HG03457 (cell line): ENCODE data around the gene MT1HL1.
"Not testable (repeated sequence)": the region's sequence is repeated elsewhere in the genome, so short reads cannot be mapped to it uniquely, and the experiment has no call there.

ENCODE experiments used
- ATAC-seq: cut with Tn5 transposase; IDR thresholded peaks from one replicate; pipeline ENCODE4 v1.9.1; 2021; ENCODE audit warnings: moderate number of reproducible peaks; ENCODE audit not compliant: unreplicated experiment

MT1HL1 gene

DNA sequence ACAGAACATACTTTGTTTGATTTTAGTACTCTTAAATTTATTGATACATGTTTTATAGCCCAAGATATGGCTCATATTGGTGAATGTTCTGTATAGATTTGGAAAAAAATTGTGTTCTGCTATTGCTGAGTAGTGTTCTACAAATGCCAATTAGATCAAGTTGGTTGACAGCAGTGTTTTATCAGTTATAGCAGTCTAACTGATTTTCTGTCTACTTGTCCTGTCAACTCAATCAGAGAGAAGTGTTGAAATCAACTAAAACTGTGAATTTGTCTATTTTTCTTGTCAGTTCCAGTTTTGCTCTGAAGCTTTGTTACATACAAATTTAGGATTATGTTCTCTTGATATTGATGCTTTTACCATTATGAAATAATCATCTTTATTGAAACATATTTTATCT, 14.7 kb upstream of the MT1HL1 start:
- no peak for ATAC-seq

DNA sequence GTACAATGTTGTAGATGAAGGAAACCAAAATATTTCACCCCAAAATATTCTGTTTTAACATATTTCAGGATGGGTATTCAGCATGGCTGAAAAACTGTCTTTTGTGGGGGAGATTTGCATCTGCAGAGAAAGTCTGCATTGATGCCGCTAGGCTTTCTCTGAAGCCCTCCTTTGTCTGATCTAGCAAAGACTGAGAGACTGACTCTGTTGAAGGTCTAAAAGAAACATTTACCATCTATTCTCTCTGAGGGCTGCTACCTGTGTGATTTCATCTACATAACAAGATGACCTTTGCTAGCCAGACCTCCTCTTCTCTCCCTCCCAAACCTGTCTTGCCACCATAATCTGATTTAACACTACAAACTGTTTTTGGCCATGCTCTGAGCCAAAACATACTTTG, 12.4 kb upstream of the MT1HL1 start:
- no peak for ATAC-seq

DNA sequence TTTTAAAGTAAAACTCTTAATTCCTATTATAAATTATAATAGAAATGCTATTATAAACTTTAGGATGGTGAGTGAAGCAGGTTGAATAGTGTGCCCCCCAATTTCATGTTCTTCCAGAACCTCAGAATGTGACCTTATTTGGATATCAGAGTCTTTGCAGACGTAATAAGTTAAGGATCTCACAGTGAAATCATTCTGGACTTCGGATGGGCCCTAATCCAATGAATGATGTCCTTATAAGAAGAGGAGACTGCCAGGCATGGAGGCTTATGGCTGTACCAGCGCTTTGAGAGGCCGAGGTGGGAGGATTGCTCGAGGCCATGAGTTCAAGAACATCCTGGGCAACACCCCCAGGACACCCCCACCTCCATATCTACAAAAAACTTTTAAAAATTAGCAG, 9.4 kb upstream of the MT1HL1 start:
- no peak for ATAC-seq

DNA sequence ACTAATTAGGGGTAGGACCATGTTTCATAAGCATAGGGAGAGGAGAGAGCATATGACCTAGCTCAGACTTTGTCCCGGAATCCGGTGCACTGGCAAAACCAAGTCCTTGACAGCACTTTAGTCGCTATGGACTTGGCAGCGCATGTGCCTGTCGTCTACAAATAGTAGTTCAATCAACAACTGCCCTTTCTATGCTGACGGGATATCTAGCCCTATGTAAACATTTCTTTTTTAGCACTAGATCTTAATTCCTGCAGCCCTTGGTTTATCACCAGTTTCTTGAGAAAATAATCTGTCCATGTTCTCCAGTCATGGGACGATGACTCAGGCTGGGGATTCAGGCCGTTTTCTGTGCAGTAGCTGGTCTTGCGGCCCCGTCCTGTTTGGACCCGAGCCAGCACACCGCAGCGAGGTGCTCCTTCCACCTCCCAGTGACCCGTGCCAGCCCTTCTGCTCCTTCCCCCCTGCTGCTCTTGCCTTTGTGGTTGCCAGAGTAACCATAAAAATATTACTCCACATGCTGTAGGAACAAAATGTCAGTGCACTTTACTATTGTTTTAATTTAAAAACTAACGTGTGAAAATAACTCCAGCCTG, 8.6 kb upstream of the MT1HL1 start:
- no peak for ATAC-seq

DNA sequence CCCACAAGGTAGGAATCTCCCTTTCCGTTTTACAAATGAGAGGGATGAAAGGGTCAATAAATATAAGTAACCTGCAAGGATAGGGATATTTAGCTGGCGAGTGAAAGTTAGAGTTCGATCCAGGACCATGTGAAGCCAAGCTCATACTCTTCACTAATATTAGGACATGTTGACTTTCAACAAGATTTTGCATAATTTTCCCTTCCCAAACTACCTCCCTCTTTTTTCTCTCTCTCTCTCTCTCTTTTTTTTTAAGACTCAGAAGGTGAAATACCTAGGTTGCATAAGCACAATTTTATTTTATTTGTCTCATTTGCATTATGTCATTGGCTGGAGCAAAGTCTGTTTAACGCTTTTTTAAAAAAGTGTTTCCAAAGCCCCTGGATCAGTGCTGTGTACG, 8.1 kb upstream of the MT1HL1 start:
- ATAC-seq, result no peak

DNA sequence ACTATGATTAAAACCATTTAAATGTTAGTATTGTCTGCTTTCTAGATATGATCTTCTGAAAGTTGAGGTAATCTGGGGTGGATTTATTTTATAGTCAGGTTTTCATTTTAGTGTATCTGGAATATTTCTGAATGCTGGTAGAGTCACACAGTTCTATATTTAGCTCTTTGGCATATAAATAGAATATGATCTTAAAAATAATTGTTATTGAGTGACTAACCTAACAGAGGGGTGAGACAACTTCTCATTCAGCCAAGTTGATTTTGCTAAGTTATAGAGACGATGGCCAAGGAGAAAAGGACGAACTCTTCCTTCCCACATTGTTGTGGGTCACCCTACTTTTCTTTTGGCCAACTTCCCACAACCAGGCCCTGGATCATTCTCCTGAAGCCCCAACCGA, 7.2 kb upstream of the MT1HL1 start:
- ATAC-seq, result no peak

DNA sequence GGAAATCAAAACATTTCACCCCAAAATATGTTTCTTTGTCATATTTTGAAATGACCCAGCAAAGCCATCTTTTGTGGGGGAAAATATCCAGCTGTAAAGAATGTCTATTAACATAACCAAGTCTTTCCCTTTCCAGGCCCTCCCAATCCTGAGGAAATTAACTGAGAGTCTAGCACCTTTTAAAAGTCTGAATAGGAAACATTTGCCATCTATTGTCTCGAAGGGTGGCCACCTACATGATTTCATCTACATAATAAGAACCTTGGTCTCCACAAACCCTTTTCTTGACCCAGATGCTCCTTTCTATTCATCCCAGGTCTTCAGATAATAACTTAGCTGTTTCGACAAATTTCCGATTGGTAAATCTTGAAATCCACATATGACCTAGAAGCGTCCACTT, 5.4 kb upstream of the MT1HL1 start:
- no peak for ATAC-seq

DNA sequence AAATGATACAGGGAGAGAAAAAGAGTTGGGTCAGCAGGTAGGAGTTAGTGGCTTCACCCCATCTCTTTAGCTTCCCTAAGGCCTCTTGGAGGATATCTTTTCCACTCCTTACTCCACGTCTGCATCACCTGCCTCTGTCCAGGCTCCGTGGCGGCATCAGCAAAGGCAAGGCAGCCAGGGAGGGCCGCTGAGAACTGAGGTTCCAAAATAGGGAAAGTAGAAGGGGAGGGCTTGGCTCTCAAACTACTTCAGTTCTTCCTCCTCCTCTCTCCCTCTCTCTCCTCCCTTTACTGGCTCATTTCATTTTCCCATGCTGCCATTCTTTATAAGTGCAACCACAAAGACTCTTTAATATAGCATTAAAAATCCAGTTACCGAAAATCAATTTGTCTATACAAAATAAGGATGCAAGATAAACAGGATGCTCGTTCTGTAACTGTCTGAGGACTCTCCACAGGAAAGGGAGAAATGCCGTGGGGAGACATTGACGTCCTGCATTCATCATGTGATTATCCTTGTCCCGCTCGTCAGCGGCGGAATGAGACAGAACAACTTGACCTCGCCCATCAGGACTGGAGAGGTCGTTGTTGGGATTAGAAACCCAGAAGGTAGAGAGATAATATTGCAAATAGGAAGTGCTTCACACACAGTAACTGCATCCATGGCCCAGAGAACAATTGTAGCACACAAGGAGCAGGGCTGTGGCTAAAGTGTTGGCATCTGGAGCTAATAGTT, 3.1 kb upstream of the MT1HL1 start:
- no peak for ATAC-seq

DNA sequence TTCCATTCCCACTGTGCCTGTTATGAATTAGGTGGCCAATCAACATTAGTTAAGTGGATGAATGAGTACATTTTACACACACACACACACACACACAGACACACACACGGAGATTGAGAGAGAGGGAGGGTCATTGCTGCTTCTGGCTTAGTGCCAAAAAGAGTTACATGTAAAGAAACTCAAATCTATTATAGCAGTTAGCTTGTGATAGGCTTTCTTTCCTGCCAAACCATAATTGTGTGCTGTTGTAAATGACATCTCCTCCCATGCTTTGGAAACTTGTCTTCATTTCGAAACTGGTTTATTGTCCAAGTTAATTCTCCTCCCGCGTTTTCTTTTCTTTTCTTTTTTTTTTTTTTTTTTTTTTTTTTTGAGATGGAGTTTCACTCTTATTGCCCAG, 1.4 kb upstream of the MT1HL1 start:
- no peak for ATAC-seq

DNA sequence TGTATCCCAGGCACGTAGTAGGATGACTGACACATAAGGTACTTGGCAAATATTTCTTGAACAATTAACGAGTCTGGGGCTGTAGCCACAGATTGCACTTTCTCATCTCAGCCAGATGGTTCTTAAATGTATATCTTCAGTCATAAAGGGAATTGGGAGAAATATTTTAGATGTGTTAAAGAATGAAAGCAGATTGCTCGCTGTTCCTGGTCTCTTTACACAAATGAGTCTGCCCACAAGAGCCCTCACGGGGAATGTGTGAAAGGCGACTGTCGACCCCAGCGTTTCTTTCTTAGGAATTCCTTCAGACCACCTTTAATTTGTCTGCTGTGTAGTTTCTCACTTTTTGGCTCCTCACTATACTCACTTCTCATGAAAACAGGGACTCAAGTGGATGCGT, 725 bp downstream of the MT1HL1 start:
- ATAC-seq, result no peak

DNA sequence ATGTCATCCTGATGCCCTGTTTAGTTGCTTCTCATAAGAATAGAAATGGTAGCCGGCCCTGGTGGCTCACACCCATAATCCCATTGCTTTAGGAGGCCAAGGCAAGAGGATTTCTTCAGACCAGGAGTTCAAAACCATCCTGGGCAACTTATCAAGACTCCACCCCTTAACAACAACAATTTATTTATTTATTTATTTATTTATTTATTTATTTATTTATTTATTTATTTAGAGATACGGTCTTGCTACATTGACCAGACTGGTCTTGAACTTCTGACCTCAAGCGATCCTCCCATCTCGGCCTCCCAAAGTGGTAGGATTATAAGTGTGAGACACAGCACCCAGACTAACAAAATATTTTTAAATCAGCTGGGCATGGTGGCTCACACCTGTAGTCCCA, 4.0 kb downstream of the MT1HL1 start:
- ATAC-seq, result no peak

DNA sequence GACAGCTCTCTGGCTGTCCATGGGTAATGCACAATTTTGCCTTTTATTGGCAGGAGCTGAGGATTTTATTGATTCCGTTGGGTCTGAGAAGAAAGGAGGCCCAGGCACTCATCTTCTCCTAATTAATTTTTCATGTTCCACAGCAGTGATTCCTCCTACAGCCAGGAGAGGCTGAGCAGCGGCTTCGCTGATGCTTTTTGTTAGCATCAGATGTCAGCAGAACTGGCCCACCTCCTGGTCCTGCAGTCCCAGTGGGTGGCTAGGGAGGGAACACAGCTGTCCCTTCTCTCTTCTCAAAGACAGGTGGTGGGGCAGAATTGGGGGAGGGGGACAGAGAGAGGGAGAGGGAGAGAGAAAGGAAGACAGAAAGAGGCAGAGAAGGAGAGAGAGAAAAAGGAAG, 5.7 kb downstream of the MT1HL1 start:
- no peak for ATAC-seq

DNA sequence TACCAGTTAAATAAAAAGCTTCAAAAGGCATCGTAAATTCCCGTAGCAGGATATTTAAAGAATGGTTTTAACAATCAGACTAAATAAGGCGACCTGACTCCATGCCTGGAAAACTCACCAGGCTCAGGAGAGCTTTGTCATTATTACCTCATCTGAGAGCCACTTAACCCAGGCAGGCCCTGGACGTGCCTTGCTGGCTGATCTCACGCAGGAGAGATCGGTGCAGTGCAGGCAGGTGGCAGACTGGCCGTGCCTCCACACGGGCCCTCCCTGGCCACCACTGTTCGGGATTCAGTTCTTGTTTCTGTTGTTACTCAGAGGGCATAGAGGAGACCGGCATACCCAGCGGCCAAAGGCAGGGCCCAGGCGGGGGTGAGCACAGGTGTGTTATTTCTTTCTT, 6.4 kb downstream of the MT1HL1 start:
- no peak for ATAC-seq

DNA sequence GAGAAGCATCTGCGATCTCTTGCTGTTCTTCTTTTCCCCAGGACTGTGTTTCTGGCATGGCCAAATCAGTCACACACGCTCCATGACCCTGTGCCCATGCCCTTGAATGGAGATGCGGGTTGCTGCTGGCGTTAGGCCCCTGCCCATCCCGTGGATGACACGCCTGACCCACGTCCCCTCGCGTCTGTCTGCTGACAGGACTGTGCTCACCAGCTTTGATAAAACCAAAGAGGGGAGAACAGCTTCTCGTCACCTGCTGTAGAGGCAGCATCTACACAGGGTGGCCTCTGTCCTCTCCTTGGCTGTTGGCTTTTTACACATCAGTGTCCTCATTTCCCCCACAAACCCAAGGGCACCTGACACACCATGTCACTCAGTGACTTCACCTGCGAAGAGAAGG, 6.9 kb downstream of the MT1HL1 start:
- no peak for ATAC-seq

DNA sequence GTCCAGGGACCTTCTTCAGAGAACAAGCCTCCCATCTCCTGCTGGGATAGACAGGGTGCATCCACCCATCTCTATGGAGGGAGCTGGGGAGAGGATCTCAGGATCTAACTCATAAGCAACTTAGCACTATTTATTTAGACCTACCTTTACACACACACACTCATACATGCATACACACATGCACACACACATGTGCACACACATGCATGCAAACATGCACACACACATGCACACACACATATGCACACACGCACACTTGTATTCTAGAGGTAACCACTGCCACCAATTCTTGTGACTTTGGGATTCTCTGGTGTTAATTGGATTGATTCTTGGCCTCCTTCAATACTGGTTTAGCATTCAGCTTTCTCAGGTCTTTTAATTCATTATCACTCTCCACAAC, 9.8 kb downstream of the MT1HL1 start:
- no peak for ATAC-seq

DNA sequence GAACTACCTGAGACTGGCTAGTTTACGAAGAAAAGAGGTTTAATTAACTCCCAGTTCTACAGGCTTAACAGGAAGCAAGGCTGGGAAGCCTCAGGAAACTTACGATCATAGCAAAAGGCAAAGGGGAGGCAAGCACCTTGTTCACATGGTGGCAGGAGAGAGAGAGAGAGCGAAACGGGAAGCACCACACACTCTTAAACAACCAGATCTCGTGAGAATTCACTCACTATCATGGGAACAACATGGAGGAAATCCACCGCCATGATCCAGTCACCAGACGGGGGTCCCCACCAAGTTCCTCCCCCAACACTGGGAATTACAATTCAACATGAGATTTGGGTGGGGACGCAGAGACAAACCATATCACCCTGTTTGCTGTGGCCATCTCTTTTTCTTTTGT, 11.8 kb downstream of the MT1HL1 start:
- no peak for ATAC-seq

DNA sequence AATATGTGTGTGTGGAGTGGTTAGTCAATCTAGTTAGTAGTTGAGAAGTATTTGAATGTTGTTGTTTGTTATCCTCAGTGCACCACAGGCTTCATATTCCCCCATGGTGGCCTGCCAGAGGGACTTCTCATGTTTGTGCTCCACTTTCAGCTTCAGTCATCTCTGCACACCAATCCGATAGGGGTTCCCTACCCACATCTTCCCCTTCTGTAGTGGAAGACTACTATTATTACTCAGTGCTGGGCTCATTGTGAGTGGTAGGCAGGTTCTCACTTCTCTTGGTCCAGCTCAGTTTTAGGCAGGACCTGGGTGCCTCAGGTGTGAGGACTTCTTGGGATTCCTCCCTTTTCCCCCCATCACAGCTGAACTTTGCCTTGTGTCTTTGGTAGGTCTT, 14.2 kb downstream of the MT1HL1 start:
- no peak for ATAC-seq

DNA sequence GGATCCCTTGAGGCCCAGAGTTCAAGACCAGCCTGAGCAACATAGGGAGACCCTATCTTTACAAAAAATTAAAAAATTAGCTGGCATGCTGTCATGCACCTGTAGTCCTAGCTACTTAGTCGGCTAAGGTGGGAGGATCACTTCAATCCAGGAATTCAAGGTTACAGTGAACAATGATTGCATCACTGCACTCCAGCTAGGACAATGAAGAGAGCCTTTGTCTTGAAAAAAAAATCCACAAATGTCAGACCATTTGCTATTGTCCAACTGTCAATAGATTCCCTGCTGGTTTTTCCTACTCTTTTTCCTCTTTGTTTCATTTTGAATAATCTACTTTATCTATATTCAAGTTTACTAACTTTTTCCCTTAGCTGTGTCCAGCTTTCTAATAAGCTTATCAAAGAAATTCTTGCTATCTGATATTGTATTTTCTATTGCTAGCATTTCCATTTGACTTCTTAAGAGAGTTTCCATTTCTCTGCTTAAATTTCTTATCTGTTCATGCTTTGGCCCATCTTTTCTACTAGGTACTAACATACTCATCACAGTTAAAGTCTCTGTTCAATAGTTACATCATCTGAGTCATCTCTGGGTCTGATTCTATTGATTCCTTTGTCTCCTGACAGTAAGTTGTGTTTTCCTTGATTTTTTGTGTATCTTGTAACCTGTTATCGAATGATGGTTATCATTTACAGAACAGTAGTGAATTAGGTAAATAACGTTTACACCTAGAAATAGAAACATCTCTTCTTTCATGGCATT, 14.8 kb downstream of the MT1HL1 start:
- no peak for ATAC-seq

DNA sequence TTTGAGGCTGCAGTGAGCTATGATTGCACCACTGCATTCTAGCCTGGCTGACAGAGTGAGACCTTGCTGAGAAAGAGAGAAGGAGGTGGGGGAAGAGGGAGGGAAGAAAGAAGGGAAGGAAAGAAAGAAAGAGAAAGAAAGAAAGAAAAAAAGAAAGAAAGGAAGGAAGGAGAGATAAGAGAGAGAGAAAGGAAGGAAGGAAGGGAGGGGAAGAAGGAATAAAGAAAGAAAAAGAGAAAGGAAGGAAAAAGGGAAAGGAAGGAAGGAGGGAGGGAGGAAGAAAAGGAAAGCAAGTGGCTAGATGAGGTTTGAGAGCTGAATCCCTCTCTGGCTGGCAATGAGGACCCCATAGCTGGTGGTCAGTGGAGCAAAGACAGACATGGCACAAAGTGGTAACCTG, 20.4 kb downstream of the MT1HL1 start:
- no peak for ATAC-seq

DNA sequence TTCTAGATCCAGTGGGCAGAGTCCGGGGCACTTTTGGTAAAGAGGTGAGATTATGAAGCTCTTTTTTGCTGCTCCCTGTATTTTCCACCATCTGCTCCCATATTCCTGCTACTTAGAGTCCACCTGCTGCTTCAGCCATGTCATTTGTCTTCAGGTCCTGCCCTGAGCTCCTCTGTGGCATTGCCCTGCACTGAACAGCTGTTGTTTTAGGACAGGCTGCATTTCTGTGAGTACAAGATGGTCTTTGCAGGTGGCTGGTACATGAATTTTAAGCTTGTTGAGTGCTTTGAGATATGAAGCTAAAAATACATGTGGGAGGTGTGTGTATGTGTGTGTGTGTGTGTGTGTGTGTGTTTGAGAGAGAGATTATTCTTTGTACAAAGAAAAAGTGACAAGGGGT, 21.9 kb downstream of the MT1HL1 start:
- no peak for ATAC-seq

DNA sequence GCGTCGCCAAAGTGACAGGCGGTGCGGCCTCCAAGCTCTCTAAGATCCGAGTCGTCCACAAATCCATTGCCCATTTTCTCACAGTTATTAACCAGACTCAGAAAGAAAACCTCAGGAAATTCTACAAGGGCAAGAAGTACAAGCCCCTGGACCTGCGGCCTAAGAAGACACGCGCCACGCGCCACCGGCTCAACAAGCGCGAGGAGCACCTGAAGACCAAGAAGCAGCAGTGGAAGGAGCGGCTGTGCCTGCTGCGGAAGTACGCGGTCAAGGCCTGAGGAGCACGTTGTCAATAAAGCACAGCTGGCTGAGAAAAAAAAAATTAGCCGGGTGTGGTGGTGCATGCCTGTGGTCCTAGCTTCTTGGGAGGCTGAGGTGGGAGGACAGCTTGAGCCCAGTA, 22.8 kb downstream of the MT1HL1 start:
- not testable (repeated sequence) for ATAC-seq

DNA sequence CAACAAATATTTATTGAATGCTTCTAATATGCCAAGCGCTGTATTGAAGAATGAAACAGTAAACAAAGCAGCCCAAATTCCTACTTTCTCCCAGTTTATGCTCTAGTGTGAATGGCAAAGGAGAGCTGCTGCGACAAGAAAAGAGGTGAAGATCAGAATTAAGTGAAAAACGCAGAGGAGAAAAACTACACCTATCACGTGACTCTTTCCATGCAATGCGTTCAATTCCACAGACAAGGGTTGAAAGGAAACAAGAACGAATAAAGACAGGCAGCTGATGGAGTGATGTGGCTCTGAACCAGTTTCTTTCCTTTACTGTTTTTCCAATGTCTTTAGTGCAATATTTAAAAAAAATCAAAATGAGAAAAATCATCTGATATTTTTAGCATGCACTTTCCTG, 23.6 kb downstream of the MT1HL1 start:
- ATAC-seq, result no peak
